K562 (cell line): Measurements from ENCODE around the gene ETAA1. TPM values are rescaled to one million over a fixed set of nuclear protein-coding genes. Genes with fewer than 3 reads are reported as not detected.

ENCODE experiments used
- C11orf30 ChIP-seq: fragments of 450-650 bp; IDR thresholded peaks from 2 replicates; pipeline ENCODE4 v1.6.1; 2016; ENCODE audit warnings: low read depth, mild to moderate bottlenecking
- CTCFL ChIP-seq: IDR thresholded peaks from 2 replicates; pipeline ENCODE4 v1.6.1; 2011; ENCODE audit warnings: borderline replicate concordance, low read depth, mild to moderate bottlenecking, moderate library complexity, low read length; ENCODE audit not compliant: insufficient read depth, poor library complexity, severe bottlenecking
- FIP1L1 ChIP-seq: fragments of 200-400 bp; formaldehyde crosslinking; IDR thresholded peaks from 2 replicates; pipeline ENCODE4 v1.6.1; 2018; ENCODE audit warnings: mild to moderate bottlenecking, low read depth, low read length; ENCODE audit not compliant: poor library complexity, severe bottlenecking
- HMGN3 ChIP-seq: IDR thresholded peaks from 2 replicates; pipeline ENCODE4 v1.6.1; 2011; ENCODE audit warnings: borderline replicate concordance, low read depth, mild to moderate bottlenecking, mixed read lengths, low read length; ENCODE audit not compliant: insufficient read length; ENCODE audit errors: extremely low read depth
- PHF8 ChIP-seq: fragments of 200-600 bp; sonication (generic); IDR thresholded peaks from 2 replicates; pipeline ENCODE4 v1.6.1; 2012; ENCODE audit warnings: mixed run types, mild to moderate bottlenecking, inconsistent platforms, low read length, moderate library complexity, borderline replicate concordance
- POLR2G ChIP-seq: fragments of 200-400 bp; formaldehyde crosslinking; IDR thresholded peaks from 2 replicates; pipeline ENCODE4 v1.6.1; 2017; ENCODE audit warnings: low read depth, mild to moderate bottlenecking, antibody characterized with exemption, low read length, moderate library complexity
- POLR2H ChIP-seq: IDR thresholded peaks from 2 replicates; pipeline ENCODE4 v1.6.1; 2016; ENCODE audit warnings: missing genetic modification characterization, low read depth, mild to moderate bottlenecking, control low read depth, missing compliant biosample characterization, moderate library complexity
- SIN3B ChIP-seq: fragments of 450-650 bp; IDR thresholded peaks from 2 replicates; pipeline ENCODE4 v1.6.1; 2017; ENCODE audit warnings: low read depth, mild to moderate bottlenecking, moderate library complexity
- SMC3 ChIP-seq: conservative IDR thresholded peaks from 2 replicates; pipeline ENCODE4 v1.6.1; 2011; ENCODE audit warnings: low read depth, low read length, improper control_type of control experiment; ENCODE audit not compliant: insufficient read depth
- ZNF134 ChIP-seq: fragments of 250-450 bp; sonication (Bioruptor Pico); conservative IDR thresholded peaks from 2 replicates; pipeline ENCODE4 v1.4.0; 2020
- ZNF583 ChIP-seq: fragments of 250-450 bp; sonication (Bioruptor Pico); IDR thresholded peaks from 2 replicates; pipeline ENCODE4 v1.4.0; 2020
- polyA plus RNA-seq, 8 experiments: library from polyadenylated mRNA; depleted of rRNA in 4 of 8; stranded (reverse) in 5 of 8; unstranded in 3 of 8; fragments of >200 nt; fragmentation: Nextera tagmentation in 2 of 8; fragmentation: Illumina TruSeq in 1 of 8; extraction: Ambion mirVana in 2 of 8; extraction: Trizol in 1 of 8; gene quantifications; 2 replicates each; pipeline versions ENCODE4 v1.2.1 to v1.2.3, GENCODE V29; 2011 to 2014; ENCODE audit warnings: inconsistent platforms in 1 of 8, missing spikeins in 1 of 8
- total RNA-seq, 7 experiments: library from RNA; depleted of rRNA in 6 of 7; stranded (reverse); fragments of >200 nt in 6 of 7; fragmentation: Illumina TruSeq in 2 of 7; extraction: Trizol in 2 of 7; gene quantifications; 2 replicates each; pipeline versions ENCODE4 v1.2.1 to v1.2.3, GENCODE V29; 2011 to 2021; ENCODE audit warnings: low replicate concordance in 1 of 7
- TF ChIP-seq, protein P1 (sequence below): sonication (generic); formaldehyde crosslinking; IDR thresholded peaks from 2 replicates; pipeline ENCODE4 v1.8.0; 2023; ENCODE audit warnings: mild to moderate bottlenecking, missing genetic modification reagents
- TF ChIP-seq, protein P2 (sequence below), 2 experiments: fragments of 450-650 bp in 1 of 2; sonication (generic) in 1 of 2; formaldehyde crosslinking in 1 of 2; IDR thresholded peaks; 2 replicates each; pipeline versions ENCODE4 v1.7.1 to v1.9.0; 2016 to 2022; ENCODE audit warnings: inconsistent platforms in 1 of 2, mild to moderate bottlenecking in 1 of 2, missing genetic modification reagents in 1 of 2

The ETAA1 gene
- total and polyA plus RNA-seq, 9 of the 15 experiments (the other 6 are each of a cell fraction or from before 2014, with no cell fraction given), result 2.7 to 17.4 (median 10.5) TPM

- TF ChIP-seq SMC3 (no peak), POLR2H (tag) (peak; percentile 73; the same call in 1 of the 2 replicates), POLR2G (peak; percentile 92), FIP1L1 (peak; percentile 67), CTCFL (no peak), ZNF134 (CRISPR knock-in tag) (0 out of 2 replicates have a peak, but pooled peaks have one; percentile 56), SIN3B (peak; percentile 62; the same call in 1 of the 2 replicates), ZNF583 (CRISPR knock-in tag) (no peak), HMGN3 (peak; percentile 25), C11orf30 (peak; percentile 49; the same call in 1 of the 2 replicates), PHF8 (peak; percentile 91)
- TF ChIP-seq, protein P1, sequence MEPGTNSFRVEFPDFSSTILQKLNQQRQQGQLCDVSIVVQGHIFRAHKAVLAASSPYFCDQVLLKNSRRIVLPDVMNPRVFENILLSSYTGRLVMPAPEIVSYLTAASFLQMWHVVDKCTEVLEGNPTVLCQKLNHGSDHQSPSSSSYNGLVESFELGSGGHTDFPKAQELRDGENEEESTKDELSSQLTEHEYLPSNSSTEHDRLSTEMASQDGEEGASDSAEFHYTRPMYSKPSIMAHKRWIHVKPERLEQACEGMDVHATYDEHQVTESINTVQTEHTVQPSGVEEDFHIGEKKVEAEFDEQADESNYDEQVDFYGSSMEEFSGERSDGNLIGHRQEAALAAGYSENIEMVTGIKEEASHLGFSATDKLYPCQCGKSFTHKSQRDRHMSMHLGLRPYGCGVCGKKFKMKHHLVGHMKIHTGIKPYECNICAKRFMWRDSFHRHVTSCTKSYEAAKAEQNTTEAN (CRISPR knock-in tag), result no peak
- TF ChIP-seq, protein P2, sequence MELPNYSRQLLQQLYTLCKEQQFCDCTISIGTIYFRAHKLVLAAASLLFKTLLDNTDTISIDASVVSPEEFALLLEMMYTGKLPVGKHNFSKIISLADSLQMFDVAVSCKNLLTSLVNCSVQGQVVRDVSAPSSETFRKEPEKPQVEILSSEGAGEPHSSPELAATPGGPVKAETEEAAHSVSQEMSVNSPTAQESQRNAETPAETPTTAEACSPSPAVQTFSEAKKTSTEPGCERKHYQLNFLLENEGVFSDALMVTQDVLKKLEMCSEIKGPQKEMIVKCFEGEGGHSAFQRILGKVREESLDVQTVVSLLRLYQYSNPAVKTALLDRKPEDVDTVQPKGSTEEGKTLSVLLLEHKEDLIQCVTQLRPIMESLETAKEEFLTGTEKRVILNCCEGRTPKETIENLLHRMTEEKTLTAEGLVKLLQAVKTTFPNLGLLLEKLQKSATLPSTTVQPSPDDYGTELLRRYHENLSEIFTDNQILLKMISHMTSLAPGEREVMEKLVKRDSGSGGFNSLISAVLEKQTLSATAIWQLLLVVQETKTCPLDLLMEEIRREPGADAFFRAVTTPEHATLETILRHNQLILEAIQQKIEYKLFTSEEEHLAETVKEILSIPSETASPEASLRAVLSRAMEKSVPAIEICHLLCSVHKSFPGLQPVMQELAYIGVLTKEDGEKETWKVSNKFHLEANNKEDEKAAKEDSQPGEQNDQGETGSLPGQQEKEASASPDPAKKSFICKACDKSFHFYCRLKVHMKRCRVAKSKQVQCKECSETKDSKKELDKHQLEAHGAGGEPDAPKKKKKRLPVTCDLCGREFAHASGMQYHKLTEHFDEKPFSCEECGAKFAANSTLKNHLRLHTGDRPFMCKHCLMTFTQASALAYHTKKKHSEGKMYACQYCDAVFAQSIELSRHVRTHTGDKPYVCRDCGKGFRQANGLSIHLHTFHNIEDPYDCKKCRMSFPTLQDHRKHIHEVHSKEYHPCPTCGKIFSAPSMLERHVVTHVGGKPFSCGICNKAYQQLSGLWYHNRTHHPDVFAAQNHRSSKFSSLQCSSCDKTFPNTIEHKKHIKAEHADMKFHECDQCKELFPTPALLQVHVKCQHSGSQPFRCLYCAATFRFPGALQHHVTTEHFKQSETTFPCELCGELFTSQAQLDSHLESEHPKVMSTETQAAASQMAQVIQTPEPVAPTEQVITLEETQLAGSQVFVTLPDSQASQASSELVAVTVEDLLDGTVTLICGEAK (IDR thresholded peaks at IDR 0.05), result peak; percentile 67
- TF ChIP-seq, protein P2 (CRISPR knock-in tag; IDR thresholded peaks at IDR 0.05), result no peak
These were observed at the start of gene ETAA1 (continued) for GRCh38 chr2:67397143-67397986.
